Measurements from ENCODE around the gene OR2T4.

DNA sequence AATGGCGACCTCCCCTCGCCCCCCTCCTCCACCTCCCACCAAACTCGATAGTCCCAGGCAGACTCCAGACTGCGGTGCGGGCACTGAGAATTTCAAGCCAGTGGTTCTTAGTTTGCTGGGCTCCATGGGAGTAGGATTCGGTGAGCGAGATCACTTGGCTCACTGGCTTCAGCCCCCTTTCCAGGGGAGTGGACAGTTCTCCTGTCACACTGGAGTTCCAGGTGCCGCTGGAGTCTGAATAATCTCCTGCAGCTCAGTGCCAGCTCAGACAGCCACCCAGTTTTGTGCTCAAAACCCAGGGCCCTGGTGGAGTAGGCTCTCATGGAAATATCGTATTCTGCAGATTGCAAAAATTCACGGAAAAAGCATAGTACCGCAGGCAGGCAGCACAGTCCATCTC is 44.7 kb upstream of the OR2T4 start:
- TF ChIP-seq, protein P1, sequence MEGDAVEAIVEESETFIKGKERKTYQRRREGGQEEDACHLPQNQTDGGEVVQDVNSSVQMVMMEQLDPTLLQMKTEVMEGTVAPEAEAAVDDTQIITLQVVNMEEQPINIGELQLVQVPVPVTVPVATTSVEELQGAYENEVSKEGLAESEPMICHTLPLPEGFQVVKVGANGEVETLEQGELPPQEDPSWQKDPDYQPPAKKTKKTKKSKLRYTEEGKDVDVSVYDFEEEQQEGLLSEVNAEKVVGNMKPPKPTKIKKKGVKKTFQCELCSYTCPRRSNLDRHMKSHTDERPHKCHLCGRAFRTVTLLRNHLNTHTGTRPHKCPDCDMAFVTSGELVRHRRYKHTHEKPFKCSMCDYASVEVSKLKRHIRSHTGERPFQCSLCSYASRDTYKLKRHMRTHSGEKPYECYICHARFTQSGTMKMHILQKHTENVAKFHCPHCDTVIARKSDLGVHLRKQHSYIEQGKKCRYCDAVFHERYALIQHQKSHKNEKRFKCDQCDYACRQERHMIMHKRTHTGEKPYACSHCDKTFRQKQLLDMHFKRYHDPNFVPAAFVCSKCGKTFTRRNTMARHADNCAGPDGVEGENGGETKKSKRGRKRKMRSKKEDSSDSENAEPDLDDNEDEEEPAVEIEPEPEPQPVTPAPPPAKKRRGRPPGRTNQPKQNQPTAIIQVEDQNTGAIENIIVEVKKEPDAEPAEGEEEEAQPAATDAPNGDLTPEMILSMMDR (IDR thresholded peaks at IDR 0.05; ENCODE audit: insufficient read depth, low read length) = no peak
- TF ChIP-seq, protein P2, sequence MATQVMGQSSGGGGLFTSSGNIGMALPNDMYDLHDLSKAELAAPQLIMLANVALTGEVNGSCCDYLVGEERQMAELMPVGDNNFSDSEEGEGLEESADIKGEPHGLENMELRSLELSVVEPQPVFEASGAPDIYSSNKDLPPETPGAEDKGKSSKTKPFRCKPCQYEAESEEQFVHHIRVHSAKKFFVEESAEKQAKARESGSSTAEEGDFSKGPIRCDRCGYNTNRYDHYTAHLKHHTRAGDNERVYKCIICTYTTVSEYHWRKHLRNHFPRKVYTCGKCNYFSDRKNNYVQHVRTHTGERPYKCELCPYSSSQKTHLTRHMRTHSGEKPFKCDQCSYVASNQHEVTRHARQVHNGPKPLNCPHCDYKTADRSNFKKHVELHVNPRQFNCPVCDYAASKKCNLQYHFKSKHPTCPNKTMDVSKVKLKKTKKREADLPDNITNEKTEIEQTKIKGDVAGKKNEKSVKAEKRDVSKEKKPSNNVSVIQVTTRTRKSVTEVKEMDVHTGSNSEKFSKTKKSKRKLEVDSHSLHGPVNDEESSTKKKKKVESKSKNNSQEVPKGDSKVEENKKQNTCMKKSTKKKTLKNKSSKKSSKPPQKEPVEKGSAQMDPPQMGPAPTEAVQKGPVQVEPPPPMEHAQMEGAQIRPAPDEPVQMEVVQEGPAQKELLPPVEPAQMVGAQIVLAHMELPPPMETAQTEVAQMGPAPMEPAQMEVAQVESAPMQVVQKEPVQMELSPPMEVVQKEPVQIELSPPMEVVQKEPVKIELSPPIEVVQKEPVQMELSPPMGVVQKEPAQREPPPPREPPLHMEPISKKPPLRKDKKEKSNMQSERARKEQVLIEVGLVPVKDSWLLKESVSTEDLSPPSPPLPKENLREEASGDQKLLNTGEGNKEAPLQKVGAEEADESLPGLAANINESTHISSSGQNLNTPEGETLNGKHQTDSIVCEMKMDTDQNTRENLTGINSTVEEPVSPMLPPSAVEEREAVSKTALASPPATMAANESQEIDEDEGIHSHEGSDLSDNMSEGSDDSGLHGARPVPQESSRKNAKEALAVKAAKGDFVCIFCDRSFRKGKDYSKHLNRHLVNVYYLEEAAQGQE (IDR thresholded peaks at IDR 0.05; ENCODE audit: insufficient replicate concordance, low read depth) = no peak
- TF ChIP-seq GABPA (IDR thresholded peaks at IDR 0.05; ENCODE audit: low read depth) (no peak), SPI1 (IDR thresholded peaks at IDR 0.05; ENCODE audit: borderline replicate concordance, low read depth) (no peak)

All from HL-60 (cell line).